Measurements from ENCODE around the gene PTPRH. TPM values are rescaled to one million over a fixed set of nuclear protein-coding genes. Genes with fewer than 3 reads are reported as not detected.

The PTPRH gene
- total and polyA plus RNA-seq, 9 of the 15 experiments (the other 6 are each of a cell fraction or from before 2014, with no cell fraction given): 0.87 to 34.3 (median 22.7) TPM

- TF ChIP-seq ZNF592 (IDR thresholded peaks at IDR 0.05) (peak; percentile 50; the same call in 1 of the 2 replicates), ZNF174 (CRISPR knock-in tag; IDR thresholded peaks at IDR 0.05) (no peak), GABPB2 (CRISPR knock-in tag; conservative IDR thresholded peaks at IDR 0.05) (no peak), DMBX1 (CRISPR knock-in tag; IDR thresholded peaks at IDR 0.05; ENCODE audit: borderline replicate concordance) (no peak), RBM22 (IDR thresholded peaks at IDR 0.05; ENCODE audit: low read depth, low read length, poor library complexity, severe bottlenecking) (no peak), SRSF1 (IDR thresholded peaks at IDR 0.05; ENCODE audit: low read depth, low read length) (no peak), XRCC4 (IDR thresholded peaks at IDR 0.05; ENCODE audit: extremely low read depth, insufficient read depth, insufficient read length) (no peak), GMEB1 (CRISPR knock-in tag; IDR thresholded peaks at IDR 0.05) (0 out of 2 replicates have a peak, but pooled peaks have one; percentile 22), CBFB (CRISPR knock-in tag; IDR thresholded peaks at IDR 0.05) (no peak), KDM2B (CRISPR knock-in tag; IDR thresholded peaks at IDR 0.05) (peak; percentile 87; the same call in 1 of the 2 replicates), CTCF (IDR thresholded peaks at IDR 0.05 in 2 of 3, conservative IDR thresholded peaks at IDR 0.05 in 1 of 3; ENCODE audit: insufficient read depth in 2 of 3, low read depth in 1 of 3, low read length in 3 of 3) (peak; percentile 97 to 98 (median 97)), NR2C1 (IDR thresholded peaks at IDR 0.05) (no peak), NR2C1 (tag; IDR thresholded peaks at IDR 0.05) (no peak), ZNF263 (CRISPR knock-in tag; IDR thresholded peaks at IDR 0.05; ENCODE audit: borderline replicate concordance) (peak; percentile 95), MBD1 (CRISPR knock-in tag; IDR thresholded peaks at IDR 0.05) (no peak)
Measured at GRCh38 chr19:55160128-55160985, 48.9 kb downstream of the PTPRH start (continued).

Measured in K562 (cell line).